OCI-M2 (cell line): Measurements from ENCODE around the gene CRYAB.
A peak's percentile ranks its signal among the peaks of the same experiment; 100 is the strongest.
"Not testable (repeated sequence)": the region's sequence is repeated elsewhere in the genome, so short reads cannot be mapped to it uniquely, and the experiment has no call there.

Experiments
- DNase-seq: peaks from one replicate; lab custom pipeline; 2025; ENCODE audit not compliant: unreplicated experiment; lab: John Stamatoyannopoulos, UW

CRYAB gene

DNA sequence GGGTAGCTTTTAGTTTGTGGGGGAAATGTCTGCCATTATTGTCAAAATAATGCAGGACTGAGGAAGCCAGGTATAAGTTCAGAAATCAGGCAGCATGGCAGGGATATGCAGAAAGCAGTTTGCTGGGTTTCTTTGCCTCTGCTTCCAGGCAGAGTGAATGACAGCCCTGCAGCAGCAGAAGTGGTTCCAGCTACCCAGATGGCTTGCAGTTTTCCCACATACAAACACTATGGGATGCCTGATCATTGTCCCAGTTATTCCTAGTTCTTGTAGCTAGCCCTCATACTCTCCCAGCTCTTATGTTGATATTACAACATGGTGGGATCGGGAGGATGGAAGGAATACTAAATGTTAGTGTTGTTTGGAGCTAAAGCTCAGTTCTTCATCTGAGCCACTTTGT lies 22.7 kb upstream of the CRYAB start:
- DNase-seq = no peak

DNA sequence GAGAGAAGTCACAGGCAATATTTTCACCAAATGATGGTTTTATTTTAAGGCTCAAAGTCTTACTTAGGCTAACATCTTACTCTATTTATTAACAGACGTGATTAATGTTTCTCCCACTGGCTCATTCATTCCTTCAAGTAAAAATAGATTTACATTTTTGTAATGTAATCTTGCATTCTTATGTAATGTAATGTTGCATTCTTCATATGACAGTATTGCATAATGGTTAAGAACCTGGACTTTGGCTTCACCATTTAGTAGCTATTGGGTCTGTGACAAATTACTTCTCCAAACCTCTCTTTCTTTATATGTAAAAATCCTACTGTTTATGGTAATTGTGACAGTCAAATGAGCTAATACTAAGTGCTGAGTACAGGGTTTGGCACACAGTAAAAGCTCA lies 22.3 kb upstream of the CRYAB start:
- DNase-seq = no peak

DNA sequence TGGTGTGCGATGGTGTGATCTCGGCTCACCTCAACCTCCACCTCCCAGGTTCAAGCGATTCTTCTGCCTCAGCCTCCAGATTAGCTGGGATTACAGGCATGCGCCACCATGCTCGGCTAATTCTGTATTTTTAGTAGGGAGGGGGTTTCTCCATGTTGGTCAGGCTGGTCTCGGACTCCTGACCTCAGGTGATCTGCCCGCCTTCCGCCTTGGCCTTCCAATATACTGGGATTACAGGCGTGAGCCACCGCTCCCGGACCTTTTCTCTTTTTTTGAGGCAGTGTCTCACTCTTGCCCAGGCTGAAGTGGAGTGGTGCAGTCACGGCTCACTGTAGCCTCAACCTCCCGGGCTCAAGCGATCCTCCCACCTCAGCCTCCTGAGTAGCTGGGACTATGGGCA lies 21.6 kb upstream of the CRYAB start:
- not testable (repeated sequence) for DNase-seq

DNA sequence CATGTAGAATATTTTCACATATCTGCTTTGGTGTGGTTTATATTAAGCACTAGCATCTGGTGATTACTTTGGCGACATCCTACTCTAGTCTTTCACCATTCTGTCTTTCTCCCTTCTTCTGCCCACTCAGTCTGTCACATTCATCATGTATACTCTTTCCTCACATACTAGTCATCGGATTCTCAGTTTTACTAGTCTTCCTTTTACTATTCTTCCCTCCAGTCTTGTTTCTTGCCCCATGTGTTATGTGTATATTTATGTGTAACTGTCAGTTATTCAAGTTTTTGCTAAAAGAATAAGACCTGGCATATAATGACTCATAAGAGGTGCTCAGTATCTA lies 21.0 kb upstream of the CRYAB start:
- no peak for DNase-seq

DNA sequence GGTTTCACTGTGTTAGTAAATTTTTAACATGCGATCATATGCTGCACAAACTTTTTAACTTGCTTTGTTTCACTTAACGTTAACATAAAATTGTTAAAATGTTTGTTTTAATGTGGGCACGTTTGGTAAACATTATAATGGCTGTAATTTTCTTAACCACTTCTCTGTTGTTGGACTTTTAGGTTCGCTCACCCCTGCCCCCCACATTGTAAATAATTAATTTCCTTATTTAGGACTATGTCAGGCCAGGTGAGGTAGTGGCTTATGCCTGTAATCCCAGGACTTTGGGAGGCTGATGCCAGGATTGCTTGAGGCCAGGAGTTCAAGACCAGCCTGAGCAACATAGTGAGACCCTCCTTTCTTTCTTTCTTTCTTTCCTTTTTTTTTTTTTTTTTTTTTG lies 18.9 kb upstream of the CRYAB start:
- no peak for DNase-seq

DNA sequence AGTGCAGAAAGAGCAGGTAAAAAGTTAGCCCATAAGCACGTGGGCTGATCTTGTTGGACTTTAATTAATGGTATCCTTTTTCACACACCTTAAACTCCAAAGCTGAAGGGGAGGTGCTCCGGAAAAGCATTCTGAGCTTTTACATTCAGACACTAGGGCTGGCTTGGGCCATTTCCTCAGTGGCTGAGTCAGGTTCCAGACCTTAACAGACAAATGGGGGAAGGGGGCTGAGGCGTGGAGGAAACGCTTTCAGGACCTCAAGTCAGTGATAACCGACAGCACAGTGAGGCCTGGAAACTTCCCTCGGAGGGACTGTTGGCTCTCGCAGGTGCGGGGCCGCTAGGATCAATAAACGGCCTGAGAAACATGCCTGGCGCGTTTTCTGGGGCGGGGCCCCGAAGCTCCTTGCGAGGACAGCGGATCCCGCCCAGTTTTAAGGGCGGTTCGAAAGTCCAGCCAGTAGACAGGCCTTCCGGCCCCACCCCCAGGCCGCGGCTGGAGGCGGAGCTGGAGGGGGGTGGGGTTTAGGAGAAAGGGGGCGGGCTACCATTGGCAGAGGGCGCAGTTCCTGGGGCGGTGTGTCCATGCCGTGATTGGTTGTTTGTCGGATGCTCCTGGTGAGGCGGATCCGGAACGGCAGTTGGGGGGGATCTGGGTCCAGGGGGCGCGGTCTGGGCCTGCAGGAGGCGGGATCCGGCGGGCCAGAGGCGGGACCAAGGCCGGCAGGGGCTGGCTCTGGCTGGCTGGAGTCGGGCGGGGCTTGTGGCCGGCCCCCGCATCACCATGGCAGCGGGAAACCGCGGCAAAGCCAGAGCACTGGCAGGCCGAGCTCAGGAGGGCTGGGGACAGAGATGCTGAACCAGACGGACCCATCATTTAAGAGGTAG lies 15.2 kb upstream of the CRYAB start:
- peak; percentile 71 for DNase-seq

DNA sequence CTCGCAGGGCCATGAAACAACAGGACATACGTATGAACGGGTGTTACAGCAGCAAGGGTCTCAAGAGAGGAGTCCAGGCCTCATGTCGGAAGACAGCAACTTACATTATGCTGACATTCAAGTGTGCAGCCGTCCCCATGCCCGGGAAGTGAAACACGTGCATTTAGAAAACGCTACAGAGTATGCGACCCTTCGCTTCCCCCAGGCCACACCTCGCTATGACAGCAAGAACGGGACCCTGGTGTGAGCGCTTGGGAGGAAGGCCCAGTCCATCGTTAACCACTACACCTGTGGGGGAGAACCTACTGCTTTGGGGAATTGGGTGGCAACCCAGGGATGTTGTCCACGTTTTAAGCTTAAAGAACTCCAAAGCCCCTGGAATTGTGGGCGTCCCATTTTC lies 14.4 kb upstream of the CRYAB start:
- DNase-seq = no peak

DNA sequence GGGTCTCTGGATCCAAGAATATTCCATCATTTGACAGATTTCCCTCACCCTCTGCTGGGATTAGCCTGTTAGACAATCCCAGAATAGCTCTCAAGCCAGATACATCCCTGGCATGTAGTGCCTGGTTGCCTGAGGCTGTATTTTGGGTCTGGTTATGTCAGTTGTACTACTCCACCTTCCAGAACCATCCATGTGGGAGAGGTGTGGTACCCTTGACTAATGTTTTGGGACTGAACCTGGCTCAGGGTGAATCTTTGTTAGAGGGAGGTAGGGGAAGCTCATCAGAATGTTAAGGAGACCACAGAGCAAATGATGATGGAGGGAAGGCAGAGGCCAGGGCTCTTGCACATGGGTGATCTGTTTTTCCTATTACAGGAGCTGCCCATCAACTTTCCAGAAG lies 12.4 kb upstream of the CRYAB start:
- DNase-seq = no peak

DNA sequence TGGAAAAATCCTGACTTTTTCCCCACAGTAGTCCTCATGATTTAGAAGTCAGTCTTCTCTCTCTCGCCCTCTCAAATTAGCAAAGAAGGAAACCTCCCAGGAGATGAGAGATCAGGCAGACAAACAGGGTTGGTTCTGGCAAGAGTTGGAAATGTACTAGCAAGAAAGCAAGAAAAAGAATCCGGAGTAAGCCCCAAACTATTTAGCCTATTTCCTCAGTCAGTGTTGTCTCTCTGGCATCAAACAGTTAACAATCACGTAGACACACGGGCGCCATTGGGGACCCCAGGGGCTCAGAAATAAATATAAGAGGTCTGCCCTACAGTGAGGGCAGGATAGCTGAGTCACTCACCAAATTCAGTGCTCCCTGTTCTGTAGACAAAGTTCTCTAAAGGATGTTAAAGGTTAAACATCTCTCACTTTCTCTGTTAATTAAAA lies 11.8 kb upstream of the CRYAB start:
- no peak for DNase-seq

DNA sequence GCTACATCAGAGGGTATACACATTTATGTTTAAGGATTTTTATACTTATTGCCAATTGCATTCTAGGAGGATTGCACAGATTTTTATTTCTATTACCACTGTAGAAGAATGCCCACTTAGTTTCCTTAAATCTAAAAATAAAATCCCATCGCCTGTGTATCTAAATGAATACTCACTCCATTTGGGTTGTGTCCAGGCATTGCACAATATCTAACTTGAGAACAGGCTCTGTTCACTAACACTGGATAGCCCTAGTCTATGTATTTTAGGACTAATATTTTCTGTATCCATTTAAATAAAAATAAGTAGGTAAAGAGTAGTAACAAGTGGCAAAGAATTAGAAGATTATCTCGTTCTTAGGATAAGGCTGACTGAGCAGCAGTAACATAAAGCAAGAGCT lies 11.2 kb upstream of the CRYAB start:
- DNase-seq = no peak

DNA sequence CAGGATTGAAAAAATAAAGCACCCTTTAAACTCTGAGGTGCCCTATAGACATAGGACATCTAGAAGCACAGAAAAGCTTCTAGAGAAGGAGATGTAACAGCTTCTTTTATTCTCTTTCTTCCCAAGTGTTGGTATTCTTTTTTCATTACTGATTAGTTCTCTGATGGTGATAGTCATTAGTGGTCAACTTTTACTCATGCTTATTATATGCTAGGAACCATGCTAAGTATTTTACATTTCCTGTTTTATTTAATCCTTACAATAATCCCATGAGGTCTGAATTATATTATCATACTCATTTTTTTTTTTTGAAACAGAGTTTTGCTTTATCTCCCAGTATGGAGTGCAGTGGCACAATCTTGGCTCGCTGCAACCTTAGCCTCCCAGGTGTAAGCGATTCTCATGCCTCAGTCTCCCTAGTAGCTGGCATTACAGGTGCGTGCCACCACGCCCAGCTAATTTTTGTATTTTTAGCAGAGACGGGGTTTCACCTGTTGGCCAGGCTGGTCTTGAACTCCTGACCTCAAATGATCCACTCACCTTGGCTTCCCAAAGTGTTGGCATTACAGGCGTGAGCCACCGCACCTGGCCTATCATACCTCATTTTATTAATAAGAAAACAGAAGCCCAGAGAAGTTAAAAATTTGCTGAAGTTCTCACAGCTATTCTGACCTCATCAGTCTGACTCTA lies 10.1 kb upstream of the CRYAB start:
- DNase-seq = no peak

DNA sequence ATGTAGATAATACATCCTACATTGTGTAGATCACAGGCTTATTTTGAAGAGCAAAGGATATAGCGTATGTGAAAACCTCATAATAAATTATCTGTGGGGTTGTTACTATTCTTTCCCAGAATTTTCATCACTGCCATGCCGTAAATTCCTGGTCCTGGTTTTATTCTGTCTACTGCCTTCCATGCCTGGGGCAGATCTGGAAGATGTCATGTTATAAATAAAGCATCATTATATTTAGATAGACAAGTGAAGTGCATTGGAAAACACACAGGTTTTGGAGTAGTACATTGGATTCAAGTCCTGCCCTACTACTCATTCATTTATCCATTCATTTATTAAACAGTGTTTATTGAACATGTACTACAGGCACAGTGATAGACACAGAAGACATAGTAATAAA lies 9.3 kb upstream of the CRYAB start:
- DNase-seq = no peak

DNA sequence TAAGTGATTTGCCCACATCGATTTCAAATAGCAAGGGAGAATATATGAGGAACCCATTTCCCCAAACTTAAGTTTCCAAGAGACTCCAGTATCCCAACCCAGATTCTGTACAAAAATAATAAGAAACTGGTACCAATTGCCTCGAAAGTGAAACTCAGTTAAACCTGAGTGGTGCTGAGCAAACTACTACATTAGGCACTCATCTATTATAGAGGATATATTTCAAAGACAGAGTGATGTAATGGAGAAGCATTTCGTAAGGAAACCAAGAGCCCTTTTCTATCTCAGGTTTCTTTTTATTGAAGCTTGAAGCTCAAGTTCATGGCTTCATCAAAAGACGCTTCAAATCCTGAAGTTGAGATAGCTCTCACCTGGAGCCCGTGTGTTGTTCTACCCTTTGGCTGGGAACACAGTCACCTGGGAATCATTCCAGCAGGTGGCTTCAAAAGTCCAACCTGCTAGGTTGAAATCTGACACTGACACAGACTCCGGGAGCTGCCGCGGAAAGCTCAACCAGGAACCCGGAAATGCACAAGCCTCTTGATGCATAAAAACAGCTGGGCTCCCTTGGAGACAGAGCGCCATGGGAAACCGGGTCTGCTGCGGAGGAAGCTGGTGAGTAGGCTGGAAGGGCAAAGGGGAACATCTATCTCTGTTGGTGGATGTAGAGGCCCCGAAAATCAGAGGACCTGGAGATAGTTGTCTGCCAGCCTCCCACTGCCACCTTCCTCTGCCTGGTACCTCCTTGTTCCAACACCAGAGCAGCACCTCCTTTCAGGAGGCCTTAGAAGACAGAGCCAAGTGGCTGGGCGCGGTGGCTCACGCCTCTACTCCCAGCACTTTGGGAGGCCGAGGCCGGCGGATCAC lies 7.1 kb upstream of the CRYAB start, which contains the start of gene C11orf52:
Gene C11orf52 (plus strand): TSS at position 524 of the 867 bp plus-strand sequence. CDS start 60 bp downstream, at position 584.
- no peak for DNase-seq

DNA sequence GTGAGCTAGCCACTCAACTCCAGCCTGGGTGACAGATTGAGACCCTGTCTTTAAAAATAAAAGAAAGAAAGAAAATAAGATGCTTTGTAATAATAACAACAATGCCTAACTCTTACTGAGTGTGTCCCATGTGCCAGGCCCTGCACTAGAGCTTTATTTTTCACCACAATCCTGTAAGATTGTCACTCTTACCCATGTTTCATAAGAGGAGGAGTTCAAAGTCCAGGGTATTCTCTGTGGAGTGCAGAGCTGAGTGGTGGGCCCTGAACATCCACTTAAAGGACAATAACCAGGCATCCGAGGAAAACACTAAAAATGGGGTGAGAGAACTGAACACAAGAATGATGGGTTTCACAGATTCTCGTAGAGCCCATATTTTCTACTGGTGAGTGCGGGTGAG lies 6.2 kb upstream of the CRYAB start:
- no peak for DNase-seq

DNA sequence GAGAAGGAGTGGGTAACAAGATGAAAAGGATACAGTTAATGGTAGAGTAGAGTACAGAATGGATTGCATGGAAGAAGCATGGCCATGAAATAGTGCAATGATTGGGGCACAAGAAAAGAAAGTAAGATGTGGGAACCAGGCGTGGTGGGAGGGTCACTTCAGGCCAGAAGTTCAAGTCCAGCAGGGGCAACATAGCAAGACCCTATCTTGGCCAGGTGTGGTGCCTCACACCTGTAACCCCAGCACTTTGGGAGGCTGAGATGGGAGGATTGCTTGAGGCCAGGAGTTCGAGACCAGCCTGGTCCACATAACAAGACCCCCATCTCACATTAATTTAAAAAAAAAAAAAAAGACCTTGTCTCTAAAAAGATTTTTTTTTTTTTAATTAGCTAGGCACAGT lies 5.7 kb upstream of the CRYAB start:
- DNase-seq = no peak

DNA sequence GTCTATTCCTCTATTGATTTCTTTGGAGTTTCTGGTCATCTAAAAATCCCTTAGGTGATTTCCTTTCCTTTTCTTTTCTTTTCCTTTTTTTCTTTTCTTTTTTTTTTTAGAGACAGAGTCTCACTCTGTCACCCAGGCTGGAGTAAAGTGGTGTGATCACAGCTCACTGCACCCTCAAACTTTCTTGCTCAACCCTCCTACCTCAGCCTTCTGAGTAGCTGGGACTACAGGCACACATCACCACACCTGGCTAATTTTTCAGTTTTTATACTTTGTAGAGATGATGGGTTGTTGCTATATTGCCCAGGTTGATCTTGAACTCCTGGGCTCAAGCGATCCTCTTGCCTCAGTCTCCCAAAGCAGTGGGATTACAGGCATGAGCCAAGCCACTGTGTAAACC lies 5.2 kb upstream of the CRYAB start:
- DNase-seq = no peak

DNA sequence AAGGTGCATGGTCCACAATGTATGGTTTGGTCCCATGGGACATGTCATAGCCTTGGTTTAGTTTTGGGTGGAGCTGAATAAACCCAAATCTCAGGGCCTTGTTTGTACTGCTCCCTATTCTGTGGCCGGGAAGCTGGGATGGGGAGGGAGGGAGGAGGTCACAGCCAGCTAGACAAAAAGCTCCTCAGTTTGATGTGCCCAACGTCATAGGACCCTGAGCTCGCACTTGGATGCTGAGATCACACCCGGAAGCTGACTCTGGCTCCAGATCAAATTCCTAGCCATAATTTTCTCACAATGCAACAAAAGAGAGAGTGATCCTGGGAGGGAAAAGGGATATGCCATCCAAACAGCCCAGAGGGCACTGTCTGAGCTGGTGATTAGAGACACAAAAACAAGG lies 2.4 kb upstream of the CRYAB start:
- DNase-seq = no peak

DNA sequence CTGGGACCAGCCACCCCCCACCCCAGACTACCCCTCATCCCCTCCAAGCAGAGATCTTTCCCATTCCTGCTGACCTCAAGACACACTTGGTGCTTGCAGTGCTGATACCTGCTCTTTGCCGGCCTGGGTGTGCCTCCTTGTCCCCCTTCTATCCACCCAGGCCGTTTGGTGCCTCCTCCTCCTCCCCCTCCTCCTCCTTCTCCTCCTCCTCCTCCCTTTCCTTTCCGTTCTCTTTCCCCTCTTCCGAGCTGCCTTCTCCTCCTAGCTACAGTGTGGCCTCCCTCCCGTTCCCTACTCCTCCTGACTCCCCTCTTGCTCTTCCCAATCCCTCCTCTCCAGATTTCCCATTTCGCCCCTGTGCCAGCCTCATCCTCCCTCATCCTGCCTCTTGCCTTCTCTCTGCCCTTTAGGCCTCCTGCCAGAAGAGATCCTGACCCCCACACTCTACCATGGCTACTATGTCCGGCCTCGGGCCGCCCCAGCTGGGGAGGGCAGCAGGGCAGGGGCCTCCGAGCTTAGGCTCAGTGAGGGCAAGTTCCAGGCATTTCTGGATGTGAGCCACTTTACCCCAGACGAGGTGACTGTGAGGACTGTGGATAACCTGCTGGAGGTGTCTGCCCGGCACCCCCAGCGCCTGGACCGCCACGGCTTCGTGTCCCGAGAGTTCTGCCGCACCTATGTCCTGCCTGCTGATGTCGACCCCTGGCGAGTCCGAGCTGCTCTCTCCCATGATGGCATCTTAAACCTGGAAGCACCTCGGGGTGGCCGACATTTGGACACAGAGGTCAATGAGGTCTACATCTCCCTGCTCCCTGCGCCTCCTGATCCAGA lies 1.7 kb upstream of the CRYAB start:
- DNase-seq = no peak

DNA sequence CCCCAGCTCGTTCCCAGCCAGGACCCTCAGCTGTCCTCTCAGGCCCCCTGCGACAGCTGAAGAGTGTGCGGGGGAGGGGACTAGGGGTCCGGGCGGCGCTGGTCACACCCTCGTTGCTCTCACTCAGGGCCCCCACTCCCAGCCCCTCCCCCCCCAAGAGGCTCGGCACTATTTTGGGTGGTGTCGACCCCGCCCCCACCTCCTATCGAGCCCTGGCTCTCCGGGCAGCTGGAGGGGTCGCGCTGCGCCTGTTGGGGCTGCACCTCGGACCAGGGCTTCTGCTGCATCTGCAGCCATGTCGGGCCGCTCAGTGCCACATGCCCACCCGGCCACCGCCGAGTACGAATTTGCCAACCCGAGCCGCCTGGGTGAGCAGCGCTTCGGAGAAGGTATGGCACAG lies 965 bp upstream of the CRYAB start, which contains the start of gene HSPB2:
Gene HSPB2 (plus strand): TSS at position 200 of the 400 bp plus-strand sequence. CDS start 96 bp downstream, at position 296.
- no peak for DNase-seq
